Measurements from ENCODE around the gene CASZ1.

GRCh38 chr1:10796029-10796944 lies at the start of gene CASZ1:
- TF ChIP-seq CTCF (IDR thresholded peaks at IDR 0.05; ENCODE audit: poor library complexity) (no peak), EZH2 (IDR thresholded peaks at IDR 0.05; ENCODE audit: borderline replicate concordance) (no peak)

All from hepatocyte (in vitro differentiated cells).